K562 (cell line): ENCODE data around the gene MEIKIN. TPM values are rescaled to one million over a fixed set of nuclear protein-coding genes. Genes with fewer than 3 reads are reported as not detected.
A peak's percentile ranks its signal among the peaks of the same experiment; 100 is the strongest.

ENCODE experiments used
- ATAC-seq: fragments of 200-7000 bp; cut with Tn5 transposase; 3 replicates; pipeline ENCODE4 v1.9.1; 2020; ENCODE audit warnings: moderate library complexity
- BruUV-seq: library from RNA; stranded (reverse); fragments of 400-500 nt; replicated peaks from 2 replicates; lab custom pipeline; 2021; lab: Mats Ljungman, UMichigan
- CTCF ChIA-PET: fragments of 300-600 bp; formaldehyde crosslinking; extraction: SDS; loops from one replicate; lab custom pipeline; 2021; ENCODE audit warnings: low intra/inter-chr PET ratio; lab: Yijun Ruan, JAX
- POLR2A ChIA-PET: fragments of 300-600, 350-650 bp; sonication (Branson Sonifier 250); formaldehyde crosslinking; extraction: SDS; loops from one replicate; lab custom pipeline; 2021; ENCODE audit warnings: antibody characterized with exemption, inconsistent platforms; lab: Yijun Ruan, JAX
- DNase-seq, 4 experiments: peaks; one replicate each; pipeline versions ENCODE4 v3.0.0 to v3.0.0-alpha.2; 2011 to 2018; ENCODE audit warnings: low spot score in 3 of 4, mixed read lengths in 3 of 4; ENCODE audit errors: extremely low read depth in 1 of 4
- FAIRE-seq: peaks from 2 replicates; lab custom pipeline; 2011; peaks lifted over from hg19 to GRCh38; lab: Jason Lieb, UNC
- H2AFZ ChIP-seq: 2 replicates; pipeline ENCODE4 v1.6.0; 2011; ENCODE audit warnings: low read depth, low read length, control low read depth, inconsistent platforms
- H3K27ac ChIP-seq: fragments of 200-600 bp; 3 replicates; pipeline ENCODE4 v1.8.0; 2011; ENCODE audit warnings: low read depth, mild to moderate bottlenecking, control low read depth, inconsistent platforms, low read length, moderate library complexity, mixed read lengths; ENCODE audit errors: extremely low read depth
- H3K27me3 ChIP-seq, 2 experiments: fragments of 300-600 bp in 1 of 2; 2 replicates in 1 of 2; 3 replicates in 1 of 2; pipeline versions ENCODE4 v1.6.0 to v1.8.0; 2011; ENCODE audit warnings: inconsistent platforms in 2 of 2, low read length in 2 of 2, mild to moderate bottlenecking in 1 of 2, mixed read lengths in 1 of 2, moderate library complexity in 1 of 2; ENCODE audit not compliant: control insufficient read depth in 2 of 2, insufficient read depth in 2 of 2
- H3K36me3 ChIP-seq: fragments of 300-600 bp; 3 replicates; pipeline ENCODE4 v1.8.0; 2011; ENCODE audit warnings: mild to moderate bottlenecking, low read length, inconsistent platforms; ENCODE audit not compliant: control insufficient read depth, insufficient read depth
- H3K4me1 ChIP-seq, 2 experiments: fragments of 200-600 bp in 1 of 2; replicated peaks in 1 of 2; 2 replicates in 1 of 2; 3 replicates in 1 of 2; pipeline versions ENCODE4 v1.5.1 to v1.8.0; 2011; ENCODE audit warnings: inconsistent platforms in 2 of 2, low read length in 2 of 2, mild to moderate bottlenecking in 1 of 2, mixed read lengths in 1 of 2, moderate library complexity in 1 of 2; ENCODE audit not compliant: control insufficient read depth in 2 of 2, insufficient read depth in 2 of 2
- H3K4me2 ChIP-seq: 2 replicates; pipeline ENCODE4 v1.6.1; 2011; ENCODE audit warnings: low read length, control low read depth, inconsistent platforms, mixed read lengths; ENCODE audit not compliant: insufficient read depth
- H3K4me3 ChIP-seq: fragments of 200-600 bp; sonication (generic), shearing (Covaris generic); 2 replicates; pipeline ENCODE4 v1.5.1; 2016; ENCODE audit warnings: control low read depth, inconsistent platforms
- H3K79me2 ChIP-seq: fragments of 200-600 bp; 3 replicates; pipeline ENCODE4 v1.8.0; 2011; ENCODE audit warnings: low read length, inconsistent platforms; ENCODE audit not compliant: control insufficient read depth, insufficient read depth
- H3K9ac ChIP-seq, 2 experiments: 2 replicates each; pipeline versions ENCODE4 v1.6.0 to v1.6.1; 2011; ENCODE audit warnings: low read depth in 2 of 2, low read length in 2 of 2, control low read depth in 1 of 2, inconsistent platforms in 1 of 2, mild to moderate bottlenecking in 1 of 2, mixed read lengths in 1 of 2; ENCODE audit not compliant: insufficient read depth in 1 of 2
- H3K9me1 ChIP-seq: one replicate; pipeline ENCODE4 v1.6.0; 2011; ENCODE audit warnings: inconsistent platforms, mild to moderate bottlenecking, low read length, moderate library complexity; ENCODE audit not compliant: control insufficient read depth, insufficient read depth
- H3K9me3 ChIP-seq: replicated peaks from 2 replicates; pipeline ENCODE4 v1.5.1; 2011; ENCODE audit warnings: low read depth, low read length, inconsistent platforms; ENCODE audit not compliant: control insufficient read depth, insufficient read depth
- H4K20me1 ChIP-seq: replicated peaks from 2 replicates; pipeline ENCODE4 v1.6.1; 2011; ENCODE audit warnings: low read length, inconsistent platforms, mixed read lengths; ENCODE audit not compliant: control insufficient read depth, insufficient read depth
- ARID3B ChIP-seq: fragments of 250-450 bp; sonication (Bioruptor Pico); IDR thresholded peaks from 2 replicates; pipeline ENCODE4 v1.4.0; 2020; ENCODE audit warnings: borderline replicate concordance
- ATF6 ChIP-seq: sonication (generic); formaldehyde crosslinking; IDR thresholded peaks from 2 replicates; pipeline ENCODE4 v1.4.0; 2020; ENCODE audit warnings: mild to moderate bottlenecking, missing genetic modification reagents
- COPS2 ChIP-seq: fragments of 450-650 bp; conservative IDR thresholded peaks from 2 replicates; pipeline ENCODE4 v1.6.1; 2016; ENCODE audit warnings: mild to moderate bottlenecking, moderate library complexity
- CREBBP ChIP-seq: IDR thresholded peaks from one replicate; pipeline ENCODE4 v1.6.1; 2012; ENCODE audit warnings: low read depth, mild to moderate bottlenecking, control low read depth, inconsistent platforms, low read length
- EWSR1 ChIP-seq: fragments of 450-650 bp; IDR thresholded peaks from 2 replicates; pipeline ENCODE4 v1.6.1; 2018; ENCODE audit warnings: borderline replicate concordance, mild to moderate bottlenecking, low read depth, moderate library complexity; ENCODE audit not compliant: partially characterized antibody
- SAP30 ChIP-seq: fragments of 200-600 bp; sonication (generic); IDR thresholded peaks from 2 replicates; pipeline ENCODE4 v1.6.1; 2012; ENCODE audit warnings: borderline replicate concordance, low read depth, mild to moderate bottlenecking, moderate library complexity, low read length, control low read depth, inconsistent platforms; ENCODE audit not compliant: insufficient read depth, poor library complexity, severe bottlenecking
- TOE1 ChIP-seq, 2 experiments: fragments of 450-650 bp in 1 of 2; sonication (generic) in 1 of 2; formaldehyde crosslinking in 1 of 2; IDR thresholded peaks; 2 replicates each; pipeline versions ENCODE4 v1.7.1 to v1.8.0; 2016 to 2022; ENCODE audit warnings: borderline replicate concordance in 2 of 2, mild to moderate bottlenecking in 2 of 2, antibody characterized with exemption in 1 of 2, inconsistent platforms in 1 of 2, low read depth in 1 of 2, missing genetic modification reagents in 1 of 2, moderate library complexity in 1 of 2
- ZNF589 ChIP-seq: fragments of 200-800 bp; sonication (Bioruptor generic); IDR thresholded peaks from 2 replicates; pipeline ENCODE4 v1.6.1; 2016; ENCODE audit warnings: low read depth, missing genetic modification characterization, missing compliant biosample characterization
- WGBS: fragments of 100-300 bp; shearing (Covaris generic); methylation state at CpG from one replicate; pipeline ENCODE4 v1.1.6; 2016; ENCODE audit warnings: low coverage, mixed read lengths; ENCODE audit not compliant: insufficient coverage; ENCODE audit errors: missing lambda C conversion rate; 5-methylcytosine and 5-hydroxymethylcytosine counted together
- in situ Hi-C: fragments of 300-500 bp; cut with MboI; formaldehyde crosslinking; loops from 4 replicates; pipeline ENCODE4 v1.15.0; 2018; ENCODE audit warnings: inconsistent platforms, mixed read lengths
- intact Hi-C: fragments of 100-400 bp; cut with micrococcal nuclease; formaldehyde crosslinking; loops from 2 replicates; pipeline ENCODE4 v1.14.2; 2022
- polyA plus RNA-seq, 8 experiments: library from polyadenylated mRNA; depleted of rRNA in 4 of 8; stranded (reverse) in 5 of 8; unstranded in 3 of 8; fragments of >200 nt; fragmentation: Nextera tagmentation in 2 of 8; fragmentation: Illumina TruSeq in 1 of 8; extraction: Ambion mirVana in 2 of 8; extraction: Trizol in 1 of 8; gene quantifications; 2 replicates each; pipeline versions ENCODE4 v1.2.1 to v1.2.3, GENCODE V29; 2011 to 2014; ENCODE audit warnings: inconsistent platforms in 1 of 8, missing spikeins in 1 of 8
- total RNA-seq, 7 experiments: library from RNA; depleted of rRNA in 6 of 7; stranded (reverse); fragments of >200 nt in 6 of 7; fragmentation: Illumina TruSeq in 2 of 7; extraction: Trizol in 2 of 7; gene quantifications; 2 replicates each; pipeline versions ENCODE4 v1.2.1 to v1.2.3, GENCODE V29; 2011 to 2021; ENCODE audit warnings: low replicate concordance in 1 of 7
- TF ChIP-seq, protein P1 (sequence below): fragments of 250-450 bp; sonication (Bioruptor Pico); IDR thresholded peaks from 2 replicates; pipeline ENCODE4 v1.8.0; 2021; ENCODE audit warnings: moderate library complexity, mild to moderate bottlenecking, inconsistent platforms

The MEIKIN gene
- total and polyA plus RNA-seq, 9 of the 15 experiments (the other 6 are each of a cell fraction or from before 2014, with no cell fraction given): 0.18 TPM; not detected in 8

DNA sequence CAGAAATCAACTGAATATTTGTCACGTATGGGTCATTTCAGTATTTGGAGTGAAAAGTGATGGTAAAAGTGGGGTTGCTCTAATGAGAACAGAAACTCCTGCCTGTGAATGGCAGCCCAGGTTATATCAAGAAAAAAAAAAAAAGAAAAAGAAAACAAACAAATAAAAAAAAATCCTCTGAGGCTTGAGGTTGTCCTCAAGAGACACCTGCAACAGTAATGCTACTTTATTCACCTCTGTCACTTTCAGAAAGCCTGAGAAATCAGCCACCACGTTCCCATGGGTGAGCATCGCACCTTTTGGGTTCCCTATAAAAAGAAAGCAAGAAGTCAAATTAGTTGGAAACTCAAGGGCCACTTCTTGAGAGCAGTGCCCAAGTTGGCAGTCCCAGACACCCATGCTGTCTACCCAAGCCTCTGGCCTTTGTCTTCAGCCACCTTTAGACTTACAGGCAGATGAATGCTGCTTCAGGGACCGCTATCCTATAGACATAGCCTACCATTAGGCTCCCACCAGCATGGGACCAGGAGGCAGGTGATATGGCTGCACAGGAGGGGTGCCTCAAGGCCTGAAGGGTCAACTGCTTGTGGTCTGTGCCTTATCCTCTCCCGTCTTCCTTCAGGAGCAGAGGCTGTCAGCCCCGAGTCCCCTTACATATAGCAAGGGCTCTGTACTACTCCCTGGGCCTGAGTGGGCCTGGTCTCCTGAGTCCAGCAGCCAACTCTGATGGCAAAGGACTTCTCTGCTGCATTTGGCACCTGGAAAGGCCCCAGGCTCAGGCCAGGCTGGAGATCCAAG is 31.1 kb upstream of the MEIKIN start:
- no peaks in the 10 kb centered on the region for H3K27me3 ChIP-seq
- in situ Hi-C loops (no loop called here), intact Hi-C loops (no loop called here)
- no peaks in the 10 kb centered on the region for H4K20me1 ChIP-seq
- H3K9me3 ChIP-seq: no peaks in the 10 kb centered on the region
- no peak overlapping the region for H3K27ac ChIP-seq
- no peaks in the 10 kb centered on the region for H3K9me1 ChIP-seq
- no peak for TF ChIP-seq CREBBP
- no peak for TF ChIP-seq SAP30
- no peak for TF ChIP-seq ATF6
- no peak for TF ChIP-seq TOE1 (IDR thresholded peaks at IDR 0.05; ENCODE audit: borderline replicate concordance)
- TF ChIP-seq TOE1 (CRISPR knock-in tag; IDR thresholded peaks at IDR 0.05; ENCODE audit: borderline replicate concordance, low read depth): no peak
- no peak for TF ChIP-seq COPS2
- no peak for TF ChIP-seq ARID3B (CRISPR knock-in tag)
- TF ChIP-seq, protein P1, sequence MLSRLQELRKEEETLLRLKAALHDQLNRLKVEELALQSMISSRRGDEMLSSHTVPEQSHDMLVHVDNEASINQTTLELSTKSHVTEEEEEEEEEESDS (CRISPR knock-in tag): no peak
- no peak for TF ChIP-seq EWSR1
- TF ChIP-seq ZNF589: no peak
- no peaks in the 10 kb centered on the region for H3K36me3 ChIP-seq
- H3K9ac ChIP-seq: peak overlapping the region in 1 of 2 experiments; percentile 14; a peak in 1 of 4 replicates
- peaks cover 0 to 3% of the 10 kb centered on the region in 2 experiments; a peak in 1 of 5 replicates for H3K4me1 ChIP-seq
- ChIA-PET POLR2A (no interaction called here), CTCF (no interaction called here)
- FAIRE-seq: no peak
- DNase-seq: no peak
- H3K79me2 ChIP-seq: no peaks in the 10 kb centered on the region
- no peak overlapping the region for H3K4me3 ChIP-seq
- H2AFZ ChIP-seq: peak overlapping the region; percentile 35
- peak; percentile 12; the same call in 1 of the 3 replicates for ATAC-seq
- no TSS peak for BruUV-seq
- 53% methylated on average over 6 of the region's 6 CpGs for WGBS
- H3K4me2 ChIP-seq: no peak overlapping the region
